Hepatocyte (in vitro differentiated cells): ENCODE data around the gene GTPBP2.

Experiments
- EZH2 ChIP-seq: fragments of 200-600 bp; sonication (generic); IDR thresholded peaks from 2 replicates; pipeline ENCODE4 v1.6.1; 2016; ENCODE audit warnings: antibody characterized with exemption, mild to moderate bottlenecking, borderline replicate concordance
- EZH2phosphoT487 ChIP-seq: fragments of 200-600 bp; sonication (generic); IDR thresholded peaks from one replicate; pipeline ENCODE4 v1.6.1; 2018; ENCODE audit warnings: antibody characterized with exemption, mild to moderate bottlenecking, low read depth, moderate library complexity; ENCODE audit not compliant: unreplicated experiment, severe bottlenecking
- TF ChIP-seq, protein P1 (sequence below): fragments of 200-600 bp; sonication (generic); IDR thresholded peaks from 2 replicates; pipeline ENCODE4 v1.5.1; 2016; ENCODE audit warnings: antibody characterized with exemption, mild to moderate bottlenecking; ENCODE audit not compliant: poor library complexity

DNA sequence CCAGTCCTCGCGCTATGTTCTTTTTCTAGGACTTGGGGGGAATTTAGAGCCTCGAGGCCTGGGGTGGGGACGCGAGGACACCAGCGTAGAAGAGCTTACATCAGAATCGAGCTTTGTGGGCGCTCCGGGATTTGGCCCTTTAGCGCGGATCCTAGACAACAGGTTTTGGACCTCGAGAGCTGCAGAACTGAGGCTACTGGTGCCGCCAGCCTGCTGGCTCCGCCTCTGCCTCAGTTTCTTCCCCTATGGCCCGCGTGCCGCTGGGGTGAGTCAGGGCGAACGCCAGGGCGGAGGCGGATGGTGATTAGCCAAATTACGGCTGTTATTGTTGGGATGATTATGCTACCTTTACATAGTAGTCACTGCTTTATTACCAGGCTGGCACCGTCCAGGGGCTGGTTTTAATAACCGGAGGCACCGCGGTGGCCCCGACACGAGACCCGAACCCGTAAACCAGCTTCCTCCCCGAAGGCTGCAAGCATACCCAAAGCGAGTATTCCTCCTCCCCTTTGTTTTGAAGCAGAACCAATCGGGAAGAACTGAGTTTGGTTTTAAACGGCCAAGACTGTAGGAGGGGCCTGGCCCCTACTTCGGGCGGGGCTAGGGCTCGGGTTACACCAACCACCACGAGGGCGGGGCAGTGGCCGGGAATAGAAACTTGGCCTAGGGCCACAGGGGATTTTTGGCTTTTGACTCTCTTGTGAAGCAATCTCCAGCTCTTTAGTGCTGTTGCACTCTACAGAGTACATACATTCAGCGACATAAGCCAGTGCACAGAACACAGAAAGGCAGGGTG lies 639 bp upstream of the GTPBP2 start:
- no peak for TF ChIP-seq EZH2
- TF ChIP-seq, protein P1, sequence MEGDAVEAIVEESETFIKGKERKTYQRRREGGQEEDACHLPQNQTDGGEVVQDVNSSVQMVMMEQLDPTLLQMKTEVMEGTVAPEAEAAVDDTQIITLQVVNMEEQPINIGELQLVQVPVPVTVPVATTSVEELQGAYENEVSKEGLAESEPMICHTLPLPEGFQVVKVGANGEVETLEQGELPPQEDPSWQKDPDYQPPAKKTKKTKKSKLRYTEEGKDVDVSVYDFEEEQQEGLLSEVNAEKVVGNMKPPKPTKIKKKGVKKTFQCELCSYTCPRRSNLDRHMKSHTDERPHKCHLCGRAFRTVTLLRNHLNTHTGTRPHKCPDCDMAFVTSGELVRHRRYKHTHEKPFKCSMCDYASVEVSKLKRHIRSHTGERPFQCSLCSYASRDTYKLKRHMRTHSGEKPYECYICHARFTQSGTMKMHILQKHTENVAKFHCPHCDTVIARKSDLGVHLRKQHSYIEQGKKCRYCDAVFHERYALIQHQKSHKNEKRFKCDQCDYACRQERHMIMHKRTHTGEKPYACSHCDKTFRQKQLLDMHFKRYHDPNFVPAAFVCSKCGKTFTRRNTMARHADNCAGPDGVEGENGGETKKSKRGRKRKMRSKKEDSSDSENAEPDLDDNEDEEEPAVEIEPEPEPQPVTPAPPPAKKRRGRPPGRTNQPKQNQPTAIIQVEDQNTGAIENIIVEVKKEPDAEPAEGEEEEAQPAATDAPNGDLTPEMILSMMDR = no peak
- TF ChIP-seq EZH2phosphoT487 = no peak
